ENCODE results near the gene VPS13D.

VPS13D gene

DNA sequence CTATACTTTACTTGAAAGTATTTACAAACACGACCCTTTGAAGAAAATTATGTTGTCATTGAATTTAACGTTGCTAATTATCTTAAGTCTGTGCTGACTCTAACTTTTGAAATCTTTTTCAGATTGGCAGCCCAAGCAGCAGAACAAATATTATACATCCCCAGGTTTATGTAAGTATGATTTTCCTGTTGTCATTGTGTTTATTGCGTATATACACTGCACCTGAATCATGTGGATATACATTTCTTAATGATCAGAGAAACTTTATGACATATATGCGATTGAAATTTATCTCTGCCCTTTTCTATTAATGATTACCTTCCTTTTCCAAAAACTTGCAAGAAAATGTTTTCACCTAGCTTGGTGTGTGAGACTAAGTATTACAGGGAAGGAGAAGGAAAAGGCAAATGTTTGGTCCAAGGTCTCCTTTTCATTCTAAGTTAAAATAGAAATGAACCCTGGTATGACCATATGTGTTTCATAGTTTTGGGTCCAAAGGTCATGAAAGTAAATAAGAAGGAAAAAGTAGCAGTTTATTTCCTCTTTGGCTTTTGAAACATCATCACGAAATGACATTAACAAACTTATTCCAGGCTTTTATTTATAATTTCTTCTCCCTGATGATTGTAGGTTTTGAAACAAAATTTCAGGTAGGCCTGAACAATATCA lies 116.8 kb downstream of the VPS13D start:
- DNase-seq (ENCODE audit: low read depth, low spot score) = no peak
- TF ChIP-seq, protein P1, sequence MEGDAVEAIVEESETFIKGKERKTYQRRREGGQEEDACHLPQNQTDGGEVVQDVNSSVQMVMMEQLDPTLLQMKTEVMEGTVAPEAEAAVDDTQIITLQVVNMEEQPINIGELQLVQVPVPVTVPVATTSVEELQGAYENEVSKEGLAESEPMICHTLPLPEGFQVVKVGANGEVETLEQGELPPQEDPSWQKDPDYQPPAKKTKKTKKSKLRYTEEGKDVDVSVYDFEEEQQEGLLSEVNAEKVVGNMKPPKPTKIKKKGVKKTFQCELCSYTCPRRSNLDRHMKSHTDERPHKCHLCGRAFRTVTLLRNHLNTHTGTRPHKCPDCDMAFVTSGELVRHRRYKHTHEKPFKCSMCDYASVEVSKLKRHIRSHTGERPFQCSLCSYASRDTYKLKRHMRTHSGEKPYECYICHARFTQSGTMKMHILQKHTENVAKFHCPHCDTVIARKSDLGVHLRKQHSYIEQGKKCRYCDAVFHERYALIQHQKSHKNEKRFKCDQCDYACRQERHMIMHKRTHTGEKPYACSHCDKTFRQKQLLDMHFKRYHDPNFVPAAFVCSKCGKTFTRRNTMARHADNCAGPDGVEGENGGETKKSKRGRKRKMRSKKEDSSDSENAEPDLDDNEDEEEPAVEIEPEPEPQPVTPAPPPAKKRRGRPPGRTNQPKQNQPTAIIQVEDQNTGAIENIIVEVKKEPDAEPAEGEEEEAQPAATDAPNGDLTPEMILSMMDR (IDR thresholded peaks at IDR 0.05; ENCODE audit: low read depth, low read length) = no peak
- in situ Hi-C loops (cut with HindIII; ENCODE audit: low sequenced_read_pairs) = no loop called here
- H3K4me3 ChIP-seq (ENCODE audit: low read depth, low read length) = no peak overlapping the region

DNA sequence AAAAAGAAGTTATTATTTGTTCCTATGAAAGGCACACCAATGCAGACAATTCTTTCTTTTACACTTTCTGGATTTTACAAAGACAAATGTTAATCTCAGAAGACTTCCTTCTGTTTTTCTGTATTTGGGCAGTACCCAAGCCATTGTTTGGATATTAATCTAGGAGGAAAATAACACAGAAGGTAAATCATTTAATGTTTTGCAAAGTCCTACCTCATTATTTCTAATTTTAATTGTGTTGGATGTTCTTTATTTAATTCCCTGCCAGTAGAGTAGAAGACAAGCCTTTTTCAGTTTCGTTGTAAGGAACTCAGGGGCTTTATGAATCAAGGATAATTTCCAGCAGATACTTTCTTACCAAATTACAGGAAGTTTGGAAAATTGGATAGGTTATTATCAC lies 118.3 kb downstream of the VPS13D start:
- TF ChIP-seq, protein P1 (IDR thresholded peaks at IDR 0.05; ENCODE audit: low read depth, low read length) = no peak
- in situ Hi-C loops (cut with HindIII; ENCODE audit: low sequenced_read_pairs) = no loop called here
- H3K4me3 ChIP-seq (ENCODE audit: low read depth, low read length) = no peak overlapping the region
- no peak for DNase-seq (ENCODE audit: low read depth, low spot score)

DNA sequence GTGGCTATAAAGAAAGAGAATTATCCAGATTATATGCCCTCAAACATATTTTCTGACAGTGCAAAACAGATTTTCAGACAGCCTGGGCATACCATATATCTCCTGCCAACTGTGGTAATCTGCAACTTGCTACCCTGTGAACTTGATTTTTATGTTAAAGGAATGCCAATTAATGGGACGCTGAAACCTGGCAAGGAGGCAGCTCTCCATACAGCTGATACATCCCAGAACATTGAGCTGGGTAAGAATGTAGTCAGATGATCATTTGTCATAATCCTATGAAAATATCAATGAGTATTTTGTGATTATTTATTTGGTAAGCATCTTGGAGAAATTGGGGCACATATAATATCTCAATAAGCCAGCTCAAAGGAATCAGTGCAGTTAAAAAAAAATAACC lies 124.2 kb downstream of the VPS13D start:
- in situ Hi-C loops (cut with HindIII; ENCODE audit: low sequenced_read_pairs) = no loop called here
- no peak for DNase-seq (ENCODE audit: low read depth, low spot score)
- H3K4me3 ChIP-seq (ENCODE audit: low read depth, low read length) = no peak overlapping the region
- TF ChIP-seq, protein P1 (IDR thresholded peaks at IDR 0.05; ENCODE audit: low read depth, low read length) = no peak

DNA sequence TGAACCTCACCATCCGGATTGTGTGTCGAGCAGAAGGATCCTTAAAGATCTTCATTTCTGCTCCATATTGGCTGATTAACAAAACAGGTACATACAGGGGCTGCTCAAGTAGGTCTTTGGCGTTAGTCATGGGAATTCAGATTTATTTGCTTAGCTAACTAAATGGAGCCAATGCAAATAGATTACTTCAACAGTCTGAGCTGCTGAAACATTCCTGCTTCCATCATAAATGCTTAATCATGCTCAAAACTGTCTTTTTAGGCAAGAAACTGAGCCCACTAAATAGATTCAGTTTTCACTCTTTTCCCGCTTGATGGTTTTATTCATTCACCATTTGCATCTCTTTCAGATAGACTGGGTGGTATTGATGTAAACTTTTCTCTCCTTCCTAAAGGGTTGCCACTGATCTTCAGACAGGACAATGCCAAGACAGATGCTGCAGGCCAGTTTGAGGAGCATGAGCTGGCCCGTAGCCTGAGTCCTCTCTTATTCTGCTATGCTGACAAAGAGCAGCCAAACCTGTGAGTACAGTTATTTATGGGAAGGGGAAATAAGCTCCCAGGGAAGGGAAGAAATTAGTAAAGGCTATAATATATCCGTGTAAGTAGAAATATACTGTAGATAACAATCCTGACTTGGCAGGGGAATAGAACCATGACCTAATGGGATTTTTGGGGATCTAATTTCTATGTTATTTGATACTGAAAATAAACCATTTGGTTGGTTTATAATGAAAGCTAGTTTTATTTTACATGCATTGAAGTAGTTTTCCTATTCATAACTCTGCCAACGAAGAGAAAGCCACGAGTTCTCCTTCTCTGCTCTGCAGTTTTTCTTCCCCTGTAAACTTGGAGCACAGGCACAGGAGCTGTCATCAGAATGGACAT lies 126.4 kb downstream of the VPS13D start:
- peak; percentile 68 for DNase-seq (ENCODE audit: low read depth, low spot score)
- in situ Hi-C loops (cut with HindIII; ENCODE audit: low sequenced_read_pairs) = no loop called here
- no peak overlapping the region for H3K4me3 ChIP-seq (ENCODE audit: low read depth, low read length)
- TF ChIP-seq, protein P1 (IDR thresholded peaks at IDR 0.05; ENCODE audit: low read depth, low read length) = no peak

GRCh38 chr1:12358499-12358898 lies 128.7 kb downstream of the VPS13D start:
- DNase-seq (ENCODE audit: low read depth, low spot score) = no peak
- in situ Hi-C loops (cut with HindIII; ENCODE audit: low sequenced_read_pairs) = no loop called here
- no peak overlapping the region for H3K4me3 ChIP-seq (ENCODE audit: low read depth, low read length)
- TF ChIP-seq, protein P1 (IDR thresholded peaks at IDR 0.05; ENCODE audit: low read depth, low read length) = no peak

DNA sequence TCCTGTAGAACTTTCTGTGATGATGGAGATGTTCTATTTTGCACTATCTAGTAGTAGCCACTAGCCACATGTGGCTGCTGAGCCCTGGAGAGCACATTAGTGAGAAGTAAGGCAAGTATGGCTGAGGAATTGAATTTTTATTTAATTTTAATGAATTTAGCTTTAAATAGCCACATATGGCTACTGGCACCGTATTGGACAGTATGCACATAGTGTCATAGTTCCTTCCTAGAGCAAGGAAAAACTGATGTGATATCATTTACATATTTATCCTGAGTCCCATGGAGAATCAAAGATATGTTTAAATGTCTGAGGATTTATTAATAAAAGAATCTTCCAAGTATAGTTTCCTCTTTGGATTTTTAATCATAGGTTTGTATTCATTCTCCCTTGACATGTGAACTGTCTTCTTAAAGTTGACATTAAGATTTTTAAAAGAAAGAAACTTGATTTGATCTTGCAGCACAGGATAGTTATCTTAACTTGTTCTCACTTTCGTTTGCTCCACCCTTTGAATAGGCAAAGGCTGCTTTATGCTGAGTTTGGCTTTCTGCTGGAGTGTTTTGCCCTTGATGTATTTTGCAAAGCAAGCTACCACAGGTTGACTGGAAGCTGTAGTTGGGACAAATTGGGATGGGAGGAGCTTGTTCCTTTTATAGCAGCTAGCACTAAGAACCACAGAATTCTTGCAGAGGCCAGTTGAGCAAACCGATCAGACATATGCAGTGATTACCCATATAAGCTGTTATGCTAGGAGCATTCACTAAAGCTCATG lies 129.7 kb downstream of the VPS13D start:
- no peak overlapping the region for H3K4me3 ChIP-seq (ENCODE audit: low read depth, low read length)
- DNase-seq (ENCODE audit: low read depth, low spot score) = no peak
- TF ChIP-seq, protein P1 (IDR thresholded peaks at IDR 0.05; ENCODE audit: low read depth, low read length) = no peak
- in situ Hi-C loops (cut with HindIII; ENCODE audit: low sequenced_read_pairs) = no loop called here
